Stimulated activated CD4-positive, alpha-beta T cell treated with anti-CD3 and anti-CD28 coated beads, Interleukin-1b, Interleukin-23, amount 100 ng/mL, for 48 hours (primary cell): ENCODE data around the gene NINL.
"Not testable (repeated sequence)": the region's sequence is repeated elsewhere in the genome, so short reads cannot be mapped to it uniquely, and the experiment has no call there.

Experiments used
- DNase-seq: peaks from one replicate; pipeline ENCODE4 v3.0.0-alpha.2; 2020

Gene NINL

DNA sequence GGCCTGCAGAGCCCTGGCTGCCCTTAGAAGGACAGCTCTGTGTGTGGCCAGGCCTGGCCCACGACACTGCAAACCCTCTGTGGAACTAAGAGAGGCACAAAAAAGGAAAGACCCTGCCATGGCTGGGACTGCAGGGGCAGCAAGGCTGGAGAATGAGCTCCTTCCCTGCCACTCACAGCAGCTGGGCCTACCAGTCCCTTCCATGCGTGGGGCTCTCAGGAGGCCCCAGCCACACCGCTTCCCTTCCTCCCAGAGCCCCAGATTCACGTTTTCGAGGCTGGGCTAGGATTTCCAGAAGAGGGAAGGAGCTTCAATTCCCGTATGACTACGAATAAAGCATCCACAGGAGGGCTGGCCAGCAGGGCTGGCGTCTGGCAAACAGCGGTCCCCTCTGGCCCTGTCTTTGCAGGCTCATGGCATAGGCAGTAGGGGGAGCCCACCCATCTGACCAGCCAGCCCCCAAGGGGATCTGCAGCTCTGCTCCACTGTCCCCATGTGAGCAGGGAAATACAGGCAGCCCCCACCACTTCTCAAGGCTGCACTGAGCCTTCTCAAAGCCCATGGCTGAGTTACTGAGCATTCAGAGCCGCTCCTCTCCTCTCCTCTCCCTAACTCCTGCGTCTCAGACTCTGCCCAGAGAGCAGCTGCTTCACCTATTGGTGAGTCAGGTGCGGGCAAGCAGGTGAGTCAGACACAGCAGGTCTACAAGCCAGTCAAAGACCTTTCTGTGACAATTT, 53.1 kb downstream of the NINL start:
- no peak for DNase-seq

DNA sequence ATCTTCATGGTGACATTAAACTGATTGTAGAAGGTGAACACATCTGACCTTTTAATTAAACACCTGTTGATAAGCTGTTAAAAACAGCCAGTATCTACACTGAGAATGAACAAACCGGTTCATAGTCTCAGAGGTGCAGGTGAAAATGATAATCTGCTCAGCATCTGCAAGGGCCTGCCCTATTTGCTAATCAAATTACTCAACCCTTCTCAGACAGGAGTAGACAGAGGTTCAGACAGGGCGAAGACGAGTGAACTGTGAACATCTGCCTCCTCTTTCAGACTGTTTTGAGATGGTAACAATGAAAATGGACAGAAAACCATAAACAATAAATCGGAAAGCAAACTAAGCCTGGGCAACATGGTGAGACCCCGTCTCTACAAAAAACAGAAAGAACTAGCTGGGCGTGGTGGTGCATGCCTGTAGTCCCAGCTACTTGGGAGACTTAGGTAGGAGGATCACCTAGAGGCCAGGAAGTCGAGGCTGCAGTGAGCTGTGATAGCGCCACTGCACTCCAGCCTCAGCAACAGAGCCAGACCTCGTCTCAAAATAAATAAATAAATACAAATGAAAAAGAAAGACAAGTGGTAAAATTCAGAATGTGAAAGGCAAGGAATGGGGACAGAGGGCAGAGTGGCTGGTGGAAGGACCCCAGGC, 55.9 kb downstream of the NINL start:
- no peak for DNase-seq

DNA sequence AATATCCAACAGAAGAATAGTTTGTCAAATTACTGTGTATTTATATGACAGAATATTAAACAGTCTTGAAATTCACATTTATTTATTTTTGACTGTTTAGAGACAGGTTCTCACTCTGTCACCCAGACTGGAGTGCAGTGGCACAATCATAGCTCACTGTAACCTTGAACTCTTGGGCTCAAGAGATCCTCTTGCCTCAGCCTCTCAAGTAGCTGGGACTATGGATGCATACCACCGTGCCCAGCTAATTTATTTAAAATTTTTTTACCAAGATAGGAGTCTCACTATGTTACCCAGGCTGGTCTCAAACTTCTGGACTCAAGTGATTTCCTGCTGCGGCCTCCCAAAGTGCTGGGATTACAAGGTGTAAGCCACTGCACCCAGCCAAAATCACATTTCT, 57.4 kb downstream of the NINL start:
- no peak for DNase-seq

DNA sequence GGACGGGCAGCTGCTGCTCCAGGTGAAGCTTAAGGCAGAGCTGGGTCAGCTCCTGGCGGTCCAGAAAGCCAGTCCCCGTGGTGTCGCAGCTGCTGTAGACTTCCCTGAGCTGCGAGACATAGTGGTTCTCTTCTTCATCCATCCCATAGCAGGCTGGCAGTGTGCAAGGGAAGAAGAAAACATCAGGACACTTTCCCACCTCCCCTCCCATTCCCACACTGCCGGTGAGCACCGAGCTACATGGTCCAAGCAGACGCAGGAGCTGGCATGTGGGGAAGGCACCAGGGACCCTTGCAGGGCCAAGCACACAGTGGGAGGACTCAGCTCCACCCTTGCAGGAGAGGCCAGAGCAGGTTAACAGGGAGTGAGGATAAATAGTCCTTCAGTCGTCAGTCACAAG, 58.9 kb downstream of the NINL start:
- DNase-seq: no peak

DNA sequence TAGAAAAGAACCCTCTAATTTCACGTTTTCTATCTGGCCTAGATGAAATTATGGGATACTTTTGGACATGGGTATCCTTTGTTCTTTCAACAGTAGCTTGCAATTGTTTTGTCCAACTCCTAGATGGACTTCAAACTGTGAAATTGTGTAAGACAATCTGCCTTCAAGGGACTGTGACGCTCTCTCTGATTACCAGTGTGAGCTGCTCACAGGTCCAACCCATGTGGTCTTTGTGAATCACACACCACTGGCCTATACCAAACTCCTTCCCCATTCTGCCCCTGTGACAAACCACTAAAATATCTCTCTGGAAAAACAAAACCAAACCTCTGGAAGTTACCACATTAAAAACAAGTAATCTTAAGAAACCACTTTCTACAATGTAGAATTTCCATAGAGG, 59.5 kb downstream of the NINL start:
- no peak for DNase-seq

DNA sequence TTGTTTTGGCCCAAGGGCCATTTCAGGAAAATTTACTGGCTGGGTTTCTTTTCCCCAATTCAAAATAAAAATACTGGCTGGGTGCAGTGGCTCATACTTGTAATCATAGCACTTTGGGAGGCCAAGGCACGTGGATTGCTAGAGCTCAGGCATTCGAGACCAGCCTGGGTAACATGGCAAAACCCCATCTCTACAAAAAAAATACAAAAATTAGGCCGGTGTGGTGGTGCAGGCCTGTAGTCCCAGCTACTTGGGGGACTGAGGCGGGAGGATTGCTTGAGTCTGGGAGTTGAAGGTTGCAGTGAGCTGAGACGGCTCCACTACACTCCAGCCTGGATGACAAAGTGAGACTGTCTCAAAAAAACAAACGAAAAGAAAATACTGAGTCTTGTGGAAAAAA, 60.0 kb downstream of the NINL start:
- DNase-seq: no peak

DNA sequence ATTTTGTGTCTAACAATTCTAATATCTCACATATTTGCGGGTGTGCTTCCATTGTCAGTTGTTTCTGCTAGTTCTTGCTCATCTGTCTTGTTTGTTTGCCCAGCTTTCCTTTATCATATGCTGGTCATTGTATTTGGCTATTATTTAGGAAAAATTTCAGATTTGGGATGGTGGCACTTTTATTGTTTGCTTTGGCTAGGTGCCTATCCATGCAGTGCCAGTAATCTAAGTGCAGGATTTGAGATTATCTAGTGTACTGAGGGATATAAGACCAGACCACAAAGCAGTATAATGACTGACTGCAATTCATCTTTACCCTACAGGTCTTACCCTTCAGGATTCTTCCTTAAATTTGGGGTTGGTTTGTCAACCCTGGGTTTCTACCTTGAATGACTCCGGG, 63.9 kb downstream of the NINL start:
- DNase-seq: no peak

DNA sequence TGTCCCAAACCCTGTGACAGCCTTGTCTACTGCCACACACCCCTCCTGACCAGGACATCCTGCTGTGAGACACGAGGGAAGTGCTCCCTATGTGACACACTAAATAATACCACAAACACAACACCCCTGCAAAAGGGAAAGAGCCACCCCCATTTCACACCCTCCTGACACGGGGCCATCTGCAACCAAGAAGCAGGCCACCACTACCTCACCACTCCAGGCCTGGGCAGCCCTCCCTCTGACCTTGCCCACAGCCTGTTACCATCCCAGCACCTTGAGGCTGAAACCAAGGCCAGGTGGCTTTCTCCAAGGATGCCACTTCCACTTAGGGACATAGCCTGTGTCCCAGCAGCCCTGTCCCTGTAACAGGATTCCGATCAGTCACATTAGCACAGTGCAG, 68.2 kb downstream of the NINL start:
- no peak for DNase-seq

DNA sequence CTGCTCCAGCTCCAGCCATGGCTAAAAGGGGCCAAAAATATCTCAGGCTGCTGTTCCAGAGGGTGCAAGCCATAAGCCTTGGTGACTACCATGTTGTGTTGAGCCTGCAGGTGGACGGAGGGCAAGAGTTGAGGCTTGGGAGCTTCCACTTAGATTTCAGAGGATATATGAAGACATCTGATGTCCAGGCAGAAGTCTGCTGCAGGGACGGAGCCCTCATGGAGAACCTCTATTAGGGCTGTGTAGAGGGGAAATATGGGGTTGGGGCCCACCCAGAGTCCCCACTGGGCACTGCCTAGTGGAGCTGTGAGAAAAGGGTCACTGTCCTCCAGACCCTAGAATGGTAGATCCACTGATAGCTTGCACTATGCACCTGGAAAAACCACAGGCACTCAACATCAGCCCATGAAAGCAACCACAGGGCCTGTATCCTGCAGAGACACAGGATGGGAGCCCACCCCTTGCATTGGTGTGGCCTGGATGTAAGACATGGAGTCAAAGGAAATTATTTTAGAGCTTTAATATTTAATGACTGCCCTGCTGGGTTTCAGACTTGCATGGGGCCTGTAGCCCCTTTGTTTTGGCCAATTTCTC, 70.5 kb downstream of the NINL start:
- no peak for DNase-seq

DNA sequence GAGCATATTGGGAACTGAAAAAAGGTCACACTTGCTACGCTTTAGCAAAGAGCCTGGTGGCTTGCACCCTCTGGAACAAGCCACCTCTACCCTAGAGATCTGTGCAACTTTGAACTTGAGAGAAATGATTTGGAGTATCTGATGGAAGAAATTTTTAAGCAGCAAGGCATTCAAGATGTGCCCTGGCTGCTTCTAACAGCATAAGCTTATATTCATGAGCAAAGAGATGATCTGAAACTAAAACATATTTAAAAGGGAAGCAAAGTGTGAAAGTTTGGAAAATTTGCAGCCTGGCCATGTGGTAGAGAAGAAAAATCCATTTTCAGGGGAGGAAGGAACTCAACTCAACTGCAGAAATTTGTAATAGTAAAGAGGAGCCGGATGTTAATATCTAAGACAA, 71.1 kb downstream of the NINL start:
- DNase-seq: no peak

DNA sequence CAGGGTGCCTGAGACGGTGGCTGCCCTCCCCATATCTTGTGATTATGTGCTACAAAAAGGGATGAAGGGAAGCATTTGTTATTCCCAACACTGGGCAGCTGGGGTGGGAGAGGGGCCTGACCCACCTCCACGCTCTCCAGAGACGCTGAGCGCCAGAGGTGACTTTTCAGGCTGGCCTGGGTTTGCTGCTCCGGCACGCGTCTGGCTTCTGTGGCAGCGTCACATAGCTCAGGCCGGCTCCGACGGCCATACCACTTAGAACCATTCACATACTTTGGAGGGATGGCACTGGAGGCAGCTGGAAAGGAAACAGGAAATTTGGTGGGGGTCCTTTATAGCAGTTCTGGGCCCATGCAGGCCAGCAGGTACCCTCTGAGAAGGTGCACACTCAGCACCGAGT, 72.6 kb downstream of the NINL start:
- no peak for DNase-seq

DNA sequence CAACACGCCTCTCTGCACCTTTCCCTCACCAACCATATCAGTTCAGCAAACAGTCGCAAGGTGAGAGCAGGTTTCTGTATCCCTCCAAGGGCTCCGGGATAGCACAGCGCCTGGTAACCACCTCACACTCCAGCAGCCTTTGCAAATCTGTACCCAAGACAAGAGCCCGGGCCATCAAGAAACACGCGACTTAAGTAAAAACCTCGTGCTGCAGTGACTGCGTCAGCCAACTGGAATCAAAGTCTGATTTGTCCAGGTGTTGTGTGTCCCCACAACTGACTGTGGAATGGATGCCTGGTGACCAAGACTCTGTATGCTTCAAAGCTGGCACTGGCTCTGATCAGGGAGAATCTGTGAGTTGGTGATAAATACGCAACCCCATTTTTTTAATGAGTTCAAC, 74.1 kb downstream of the NINL start:
- no peak for DNase-seq

DNA sequence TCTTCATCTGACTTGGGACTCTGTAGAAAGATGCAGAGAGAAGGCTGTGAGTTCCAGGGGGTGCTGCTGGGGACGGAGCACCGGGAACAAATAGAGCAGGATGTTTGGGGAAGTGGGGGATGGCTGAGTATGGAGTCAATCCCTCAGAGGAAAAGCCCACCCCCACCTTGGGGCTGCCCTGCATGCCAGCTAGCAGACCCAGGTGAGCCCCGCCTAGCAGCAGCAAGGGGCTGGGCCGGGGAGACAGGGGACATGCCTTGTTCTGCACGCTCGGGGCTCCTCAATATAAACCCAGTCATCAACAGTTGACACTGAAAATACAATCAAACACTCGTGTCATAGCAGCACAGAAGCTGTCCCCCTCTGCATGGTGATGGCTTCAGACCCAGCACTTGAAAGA, 74.6 kb downstream of the NINL start:
- DNase-seq: no peak

DNA sequence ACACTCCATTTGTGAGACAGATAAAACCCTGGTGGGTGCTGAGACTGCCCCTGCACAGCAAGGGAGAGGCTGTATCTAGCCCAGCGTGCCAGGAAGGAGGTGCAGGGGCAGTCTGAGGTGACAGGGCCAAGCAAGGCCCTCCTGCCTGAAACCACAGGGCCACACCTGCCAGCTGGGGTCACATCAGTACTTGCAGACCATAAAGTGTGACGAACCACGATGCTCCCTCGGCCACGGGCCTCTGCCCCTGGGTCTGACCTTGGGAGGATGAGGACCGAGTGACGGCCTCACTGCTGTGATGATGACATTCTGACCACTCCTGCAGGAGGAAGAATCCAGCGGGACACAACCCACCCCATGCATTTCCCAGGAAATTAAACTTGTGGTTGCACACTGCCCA, 75.1 kb downstream of the NINL start:
- no peak for DNase-seq

DNA sequence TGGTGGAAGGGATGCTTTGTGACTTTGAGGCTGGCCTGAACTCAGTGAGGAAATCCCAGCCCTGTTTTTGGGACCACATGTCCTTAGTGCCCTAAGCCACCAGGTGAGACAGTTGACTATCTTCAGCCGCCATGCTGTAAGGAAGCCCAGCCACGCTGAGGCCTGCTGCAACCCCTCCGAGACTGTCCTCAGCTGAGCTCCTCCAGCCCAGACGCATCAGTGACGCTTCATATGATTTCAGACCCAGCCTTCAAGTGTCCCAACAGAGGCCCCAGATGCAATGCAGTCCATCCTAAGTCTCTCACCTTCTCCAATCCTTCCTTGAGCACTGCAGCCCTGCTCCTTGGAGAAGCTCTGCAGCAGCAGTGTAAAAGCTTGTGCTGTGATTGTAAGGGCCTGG, 76.2 kb downstream of the NINL start:
- DNase-seq: no peak

DNA sequence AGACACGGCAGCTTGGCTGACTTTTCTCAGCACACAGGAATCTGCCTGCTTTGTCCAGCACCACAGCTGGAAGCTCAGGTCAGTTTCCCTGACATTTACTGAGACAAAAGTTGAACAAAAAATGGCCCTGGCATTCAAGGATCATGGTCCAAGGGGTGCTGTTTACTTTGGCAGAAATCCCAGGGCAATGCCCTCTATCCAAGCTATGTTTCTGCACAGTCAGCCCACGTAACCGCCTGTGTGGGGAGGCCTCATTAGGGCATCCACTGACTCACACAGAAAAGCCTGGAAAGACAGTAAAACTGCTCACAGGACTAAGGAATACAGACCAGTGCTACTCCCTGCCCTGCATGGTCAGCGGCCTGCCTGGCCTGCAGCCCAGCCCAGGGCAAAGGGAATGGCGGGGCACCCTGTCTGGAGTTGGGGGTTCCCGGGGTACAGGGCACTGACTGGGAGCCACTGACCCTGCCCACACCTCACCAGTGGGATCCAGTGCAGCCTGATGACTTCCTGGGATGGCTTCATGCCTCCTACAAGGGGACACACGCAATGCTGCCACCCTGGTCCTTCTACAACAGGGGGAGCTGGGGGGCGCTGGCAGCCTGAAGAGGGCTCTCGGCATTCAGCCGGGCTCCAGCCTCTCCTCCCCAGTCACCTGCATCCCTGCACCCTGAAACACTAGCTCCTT, 77.1 kb downstream of the NINL start:
- no peak for DNase-seq

DNA sequence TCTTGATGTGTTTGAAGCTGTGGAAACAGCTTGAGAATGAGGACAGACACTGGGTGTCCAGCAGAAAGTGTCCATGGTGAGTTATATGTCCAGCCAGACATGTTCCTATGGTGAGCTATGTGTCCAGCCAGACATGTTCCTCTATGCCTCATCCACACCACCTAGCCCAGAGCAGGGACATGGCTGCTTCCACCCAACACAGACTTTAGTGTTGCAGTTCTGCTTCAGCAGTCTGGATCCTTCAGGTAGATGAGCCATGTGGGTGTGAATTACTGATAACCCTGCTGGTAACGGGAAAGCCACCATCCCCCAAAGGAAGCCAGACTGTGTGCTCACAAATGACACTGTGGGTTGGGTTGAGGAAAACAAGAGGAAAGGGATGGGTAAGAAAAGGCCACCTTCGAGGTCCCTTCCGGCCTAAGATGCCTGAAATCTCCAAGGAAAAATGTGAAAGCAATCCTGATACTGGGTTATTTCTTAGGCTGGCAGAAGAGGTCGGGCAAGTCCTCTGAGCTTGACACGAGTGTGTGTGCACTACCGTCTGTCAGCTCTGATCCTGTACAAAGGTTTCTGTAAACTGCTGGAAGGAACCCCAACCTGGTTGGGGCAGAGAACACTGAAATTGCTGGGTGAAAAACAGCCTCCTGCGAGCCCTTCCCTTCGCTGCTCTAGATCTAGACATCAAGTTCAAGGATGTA, 77.8 kb downstream of the NINL start:
- no peak for DNase-seq

DNA sequence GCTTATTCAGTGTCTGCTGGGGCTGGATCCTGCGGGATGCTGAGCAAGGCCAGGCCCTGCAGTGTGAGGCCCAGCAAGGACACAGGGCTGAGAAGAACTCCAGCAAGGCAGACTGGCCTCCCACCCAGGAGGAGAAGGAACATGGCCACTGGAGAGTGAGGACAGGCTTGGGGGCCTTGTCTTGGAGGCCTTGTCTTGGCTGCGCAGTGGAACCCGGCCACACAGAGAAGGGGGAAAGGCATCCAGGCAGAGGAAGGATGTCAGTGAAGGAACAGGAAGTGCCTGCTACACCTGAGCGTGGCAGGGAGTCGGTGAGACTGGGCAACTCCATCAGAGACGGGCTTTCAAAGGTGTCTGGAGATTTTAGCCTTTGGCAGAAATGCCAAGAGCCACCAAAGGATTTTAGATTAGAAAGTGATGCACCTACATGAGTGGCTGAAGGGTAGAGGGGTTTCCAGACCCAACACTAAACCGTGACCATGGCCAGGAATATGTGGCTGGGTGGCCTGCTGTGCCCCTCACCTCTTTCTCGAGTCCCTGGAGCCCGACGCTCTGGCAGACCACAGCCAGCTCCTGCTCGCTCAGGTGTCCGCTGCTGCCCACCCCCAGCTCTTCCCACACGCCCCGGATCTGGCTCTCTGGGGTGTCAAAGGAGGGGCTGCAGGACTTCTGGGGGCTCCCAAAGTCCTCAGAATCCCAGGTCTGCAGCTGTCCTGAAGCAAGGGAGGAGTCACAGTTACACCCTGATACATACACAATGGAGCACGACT, 80.8 kb downstream of the NINL start:
- DNase-seq: no peak

DNA sequence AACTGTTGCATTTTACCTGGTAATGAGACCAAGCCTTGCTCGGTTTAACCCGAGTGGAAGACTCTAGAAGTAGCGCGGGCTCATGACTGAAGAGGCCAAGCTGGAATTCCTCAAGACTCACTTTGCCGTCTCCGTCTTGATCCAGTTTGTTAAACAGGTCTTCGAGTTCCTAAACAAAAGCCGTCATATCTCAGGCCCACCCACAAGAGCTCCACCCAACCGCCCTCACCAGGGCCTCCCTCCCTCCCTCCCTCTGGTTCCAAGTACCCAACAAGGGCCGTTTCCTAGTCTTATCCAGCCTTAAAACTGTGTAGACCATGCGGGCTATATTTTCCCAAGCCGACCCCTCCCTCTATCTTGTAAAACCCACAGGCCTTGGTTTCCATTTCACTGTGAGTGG, 81.4 kb downstream of the NINL start:
- DNase-seq: no peak

DNA sequence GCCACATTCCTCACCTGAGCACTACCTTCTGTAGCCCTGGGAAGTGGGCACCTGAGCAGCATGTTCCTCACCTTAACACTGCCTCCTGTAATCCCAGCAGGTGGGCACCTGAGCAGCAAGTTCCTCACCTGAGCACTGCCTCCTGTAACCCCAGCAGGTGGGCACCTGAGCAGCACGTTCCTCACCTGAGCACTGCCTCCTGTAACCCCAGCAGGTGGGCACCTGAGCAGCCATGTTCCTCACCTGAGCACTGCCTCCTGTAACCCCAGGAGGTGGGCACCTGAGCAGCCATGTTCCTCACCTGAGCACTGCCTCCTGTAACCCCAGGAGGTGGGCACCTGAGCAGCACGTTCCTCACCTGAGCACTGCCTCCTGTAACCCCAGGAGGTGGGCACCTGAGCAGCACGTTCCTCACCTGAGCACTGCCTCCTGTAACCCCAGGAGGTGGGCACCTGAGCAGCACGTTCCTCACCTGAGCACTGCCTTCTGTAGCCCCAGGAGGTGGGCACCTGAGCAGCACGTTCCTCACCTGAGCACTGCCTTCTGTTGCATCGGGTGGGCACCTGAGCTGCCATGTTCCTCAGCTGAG, 82.2 kb downstream of the NINL start:
- DNase-seq: not testable (repeated sequence)

DNA sequence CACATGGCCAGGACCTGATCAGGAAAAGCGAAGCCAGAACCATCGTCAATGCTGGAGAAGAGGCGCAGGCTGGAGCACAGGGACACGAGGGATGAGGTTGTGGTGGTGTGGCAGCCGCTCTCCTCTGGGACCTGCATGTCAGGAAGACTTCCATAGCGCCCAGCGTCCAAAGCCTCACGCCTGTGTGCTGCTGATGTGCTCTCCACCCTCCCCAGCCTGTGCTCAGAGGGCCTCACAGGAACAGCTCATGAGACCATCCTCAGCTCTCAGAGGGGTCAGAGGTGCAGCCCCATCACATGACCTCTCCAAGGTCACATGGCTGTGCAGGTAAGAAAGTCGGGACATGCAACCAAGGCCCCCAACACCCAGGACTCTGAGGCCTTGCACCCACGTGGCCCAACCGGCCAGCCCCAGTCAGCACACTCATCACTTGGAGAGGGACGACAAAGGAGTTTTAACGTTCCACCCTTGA, 84.4 kb downstream of the NINL start:
- DNase-seq: no peak

DNA sequence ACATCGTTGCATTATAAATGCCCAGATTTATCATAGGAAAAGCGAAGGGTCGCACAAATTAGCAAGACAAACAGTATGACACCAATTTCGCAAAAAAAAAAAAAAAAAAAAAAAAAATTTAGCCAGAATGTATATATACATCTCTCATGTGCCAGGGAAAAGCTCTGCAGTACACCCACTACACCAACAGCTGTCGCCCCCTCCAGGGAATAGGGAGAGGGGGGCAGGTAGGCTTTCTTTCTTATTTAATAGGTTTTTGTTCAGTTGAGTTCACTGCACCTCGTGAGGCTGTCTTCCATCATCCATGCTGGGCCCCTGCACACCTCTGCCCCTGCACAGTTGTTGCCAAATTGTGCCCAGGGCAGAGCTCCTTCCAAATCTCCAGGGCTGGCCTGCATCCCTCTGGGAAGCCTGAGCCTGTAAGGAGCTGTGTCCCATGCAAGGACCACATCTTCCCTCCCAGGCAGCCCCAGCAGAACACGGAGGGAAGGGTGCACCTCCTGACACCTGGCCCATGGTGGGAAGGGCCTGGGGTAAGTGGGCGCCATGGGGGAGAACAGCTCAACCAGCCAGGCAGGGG, 85.4 kb downstream of the NINL start:
- DNase-seq: no peak
